B cell (primary cell): ENCODE measurements around the gene POMT2. TPM values are rescaled to one million over a fixed set of nuclear protein-coding genes. Genes with fewer than 3 reads are reported as not detected.

Experiments
- ATAC-seq: fragments of 200-7000 bp; cut with Tn5 transposase; one replicate; pipeline ENCODE4 v1.10.0; 2021; ENCODE audit warnings: low read depth, mild to moderate bottlenecking, moderate number of reproducible peaks, moderate library complexity
- CTCF ChIA-PET: fragments of 350-600 bp; sonication (Branson Sonifier 250); formaldehyde crosslinking; loops from one replicate; lab custom pipeline; 2021; ENCODE audit warnings: antibody characterized with exemption, inconsistent platforms; lab: Charles Lee
- POLR2A ChIA-PET: fragments of 350-600 bp; sonication (Branson Sonifier 250); formaldehyde crosslinking; loops from one replicate; lab custom pipeline; 2021; ENCODE audit warnings: antibody characterized with exemption; lab: Charles Lee
- DNase-seq: peaks from one replicate; pipeline ENCODE4 v3.0.0; 2013
- H2AFZ ChIP-seq: 2 replicates; pipeline ENCODE4 v1.6.1; 2012; ENCODE audit warnings: mild to moderate bottlenecking, low read depth, low read length; ENCODE audit not compliant: insufficient read depth, poor library complexity, severe bottlenecking
- H3K27ac ChIP-seq, 2 donors: 1 replicate in 1 of 2; 2 replicates in 1 of 2; pipeline ENCODE4 v1.5.1; 2012 to 2013; ENCODE audit warnings: low read length in 2 of 2, mild to moderate bottlenecking in 2 of 2, moderate library complexity in 1 of 2
- H3K27me3 ChIP-seq, 4 experiments: fragments of 200-600 bp in 1 of 4; sonication (generic) in 1 of 4; replicated peaks in 1 of 4; 1 replicate in 2 of 4; 2 replicates in 2 of 4; pipeline versions ENCODE4 v1.6.1 to v1.7.0; 2013 to 2016; ENCODE audit warnings: low read length in 3 of 4, mild to moderate bottlenecking in 2 of 4, mixed read lengths in 1 of 4, moderate library complexity in 1 of 4; ENCODE audit not compliant: insufficient read depth in 4 of 4, control insufficient read depth in 3 of 4; ENCODE audit errors: control extremely low read depth in 1 of 4
- H3K36me3 ChIP-seq, 2 experiments: replicated peaks in 1 of 2; 1 replicate in 1 of 2; 2 replicates in 1 of 2; pipeline versions ENCODE4 v1.6.1 to v1.7.1; 2013; ENCODE audit warnings: low read length in 1 of 2; ENCODE audit not compliant: insufficient read depth in 2 of 2, control insufficient read depth in 1 of 2; ENCODE audit errors: control extremely low read depth in 1 of 2, extremely low read depth in 1 of 2
- H3K4me1 ChIP-seq, 2 donors: fragments of 200-600 bp in 1 of 2; sonication (generic) in 1 of 2; 1 replicate in 1 of 2; 2 replicates in 1 of 2; pipeline versions ENCODE4 v1.5.1 to v1.6.1; 2013 to 2017; ENCODE audit warnings: low read length in 2 of 2; ENCODE audit not compliant: control insufficient read depth in 2 of 2, insufficient read depth in 2 of 2
- H3K4me2 ChIP-seq: replicated peaks from 2 replicates; pipeline ENCODE3; 2012; ENCODE audit warnings: mild to moderate bottlenecking, low read depth, low read length; ENCODE audit not compliant: poor library complexity, severe bottlenecking
- H3K4me3 ChIP-seq, 5 experiments: fragments of 200-600 bp in 1 of 5; sonication (generic) in 1 of 5; 1 replicate in 3 of 5; 2 replicates in 2 of 5; pipeline versions ENCODE4 v1.5.1 to v1.7.0; 2011 to 2016; ENCODE audit warnings: low read length in 4 of 5, mild to moderate bottlenecking in 4 of 5, low read depth in 2 of 5, control low read depth in 1 of 5, moderate library complexity in 1 of 5; ENCODE audit not compliant: insufficient read depth in 1 of 5; ENCODE audit errors: control extremely low read depth in 1 of 5, extremely low read depth in 1 of 5
- H3K79me2 ChIP-seq: fragments of 200-600 bp; sonication (generic); one replicate; pipeline ENCODE4 v1.6.0; 2016; ENCODE audit warnings: low read length; ENCODE audit not compliant: control insufficient read depth, insufficient read depth
- H3K9ac ChIP-seq: fragments of 200-600 bp; sonication (generic); 2 replicates; pipeline ENCODE4 v1.6.1; 2017; ENCODE audit warnings: mild to moderate bottlenecking, low read length, moderate library complexity
- H3K9me3 ChIP-seq, 3 donors: one replicate each; pipeline versions ENCODE4 v1.6.1 to v1.7.1; 2013; ENCODE audit warnings: low read length in 2 of 3; ENCODE audit not compliant: control insufficient read depth in 2 of 3, insufficient read depth in 1 of 3; ENCODE audit errors: control extremely low read depth in 1 of 3
- H4K20me1 ChIP-seq: 2 replicates; pipeline ENCODE4 v1.6.0; 2012; ENCODE audit warnings: mild to moderate bottlenecking, low read length; ENCODE audit not compliant: insufficient read depth, control insufficient read depth, poor library complexity, severe bottlenecking
- H3K27ac Mint-ChIP-seq: one replicate; pipeline ENCODE4 v1.8.0; 2021; ENCODE audit warnings: mixed read lengths
- H3K27me3 Mint-ChIP-seq: one replicate; pipeline ENCODE4 v1.8.0; 2021; ENCODE audit warnings: mixed read lengths
- H3K4me1 Mint-ChIP-seq: one replicate; pipeline ENCODE4 v1.8.0; 2021; ENCODE audit warnings: mixed read lengths
- H3K4me3 Mint-ChIP-seq: one replicate; pipeline ENCODE4 v1.8.0; 2021; ENCODE audit warnings: mixed read lengths
- H3K9me3 Mint-ChIP-seq: one replicate; pipeline ENCODE4 v1.8.0; 2022; ENCODE audit warnings: mixed read lengths; ENCODE audit not compliant: insufficient read depth
- CTCF ChIP-seq: fragments of 200-600 bp; IDR thresholded peaks from one replicate; pipeline ENCODE4 v1.8.0; 2022; ENCODE audit warnings: antibody characterized with exemption, mild to moderate bottlenecking
- EZH2 ChIP-seq: IDR thresholded peaks from 2 replicates; pipeline ENCODE4 v1.6.1; 2012; ENCODE audit warnings: borderline replicate concordance, low read depth, mild to moderate bottlenecking, moderate library complexity, low read length; ENCODE audit not compliant: insufficient read depth, poor library complexity, severe bottlenecking
- WGBS: methylation state at CpG from one replicate; pipeline ENCODE4 v1.1.5; 2013; ENCODE audit warnings: missing lambda C conversion rate; ENCODE audit not compliant: insufficient coverage; 5-methylcytosine and 5-hydroxymethylcytosine counted together
- intact Hi-C: fragments of 100-400 bp; cut with micrococcal nuclease; formaldehyde crosslinking; loops from one replicate; pipeline ENCODE4 v1.10.0; 2022
- polyA plus RNA-seq: library from polyadenylated mRNA; depleted of rRNA; stranded (reverse); fragments of >200 nt; gene quantifications from 2 replicates; pipeline ENCODE4 v1.2.3, GENCODE V29; 2012
- total RNA-seq, 2 donors: library from RNA; stranded (reverse); fragments of 120-200 nt in 1 of 2; gene quantifications; 1 replicate in 1 of 2; 2 replicates in 1 of 2; pipeline versions ENCODE4 v1.2.3 to v1.2.4, GENCODE V29; 2013 to 2022

The POMT2 gene
- total and polyA plus RNA-seq, 2 donors (not counting 1 experiment from before 2014, with no cell fraction given): 14.3 to 36.6 TPM

- H2AFZ ChIP-seq: no peak overlapping the region
- TF ChIP-seq CTCF (no peak), EZH2 (no peak)
- WGBS: 98% methylated on average over 12 of the region's 13 CpGs
- Mint-ChIP-seq H3K4me1 (no peaks in the 10 kb centered on the region), H3K9me3 (no peaks in the 10 kb centered on the region), H3K27ac (no peak overlapping the region), H3K27me3 (no peaks in the 10 kb centered on the region), H3K4me3 (no peak overlapping the region)
- H4K20me1 ChIP-seq: no peaks in the 10 kb centered on the region
- H3K36me3 ChIP-seq: peaks cover 2 to 16% of the 10 kb centered on the region in 2 experiments
- ATAC-seq (no peak), DNase-seq (no peak)
- no peak overlapping the region for H3K4me2 ChIP-seq
- no peaks in the 10 kb centered on the region for H3K4me1 ChIP-seq
- H3K9ac ChIP-seq: no peak overlapping the region
- ChIA-PET POLR2A (no interaction called here), CTCF (no interaction called here)
- H3K9me3 ChIP-seq: no peaks in the 10 kb centered on the region
- H3K27me3 ChIP-seq: no peaks in the 10 kb centered on the region
- intact Hi-C loops: no loop called here
- H3K79me2 ChIP-seq: no peaks in the 10 kb centered on the region
- no peak overlapping the region for H3K4me3 ChIP-seq
- no peak overlapping the region for H3K27ac ChIP-seq
These were observed 41.0 kb downstream of the POMT2 start for GRCh38 chr14:77279719-77280118.

- Histone ChIP-seq H3K4me2 (no peak overlapping the region), H4K20me1 (no peaks in the 10 kb centered on the region), H3K27ac (no peak overlapping the region), H3K9ac (no peak overlapping the region), H3K36me3 (peaks cover 2 to 6% of the 10 kb centered on the region in 2 experiments), H3K27me3 (no peaks in the 10 kb centered on the region), H3K4me1 (no peaks in the 10 kb centered on the region), H2AFZ (no peak overlapping the region), H3K4me3 (no peak overlapping the region), H3K9me3 (no peaks in the 10 kb centered on the region), H3K79me2 (no peaks in the 10 kb centered on the region)
- intact Hi-C loops: no loop called here
- DNase-seq: no peak
- H3K27me3 Mint-ChIP-seq: no peaks in the 10 kb centered on the region
- H3K4me1 Mint-ChIP-seq: no peaks in the 10 kb centered on the region
- CTCF ChIA-PET: no interaction called here
- H3K27ac Mint-ChIP-seq: no peak overlapping the region
- ATAC-seq: no peak
- POLR2A ChIA-PET: interaction anchor here (0.5 kb wide), 1 partner anchor 184 kb away, joined by 3 read pairs; no protein-coding TSS in a partner anchor
- H3K9me3 Mint-ChIP-seq: no peaks in the 10 kb centered on the region
- WGBS: 96% methylated on average over 10 of the region's 14 CpGs
- H3K4me3 Mint-ChIP-seq: no peak overlapping the region
- no peak for TF ChIP-seq CTCF
- no peak for TF ChIP-seq EZH2
These were observed 42.0 kb downstream of the POMT2 start for GRCh38 chr14:77278461-77279230.
